Vagina (tissue), 2 donors: ENCODE results near the gene NIF3L1.

Experiments
- CTCF ChIP-seq, 3 experiments: fragments of 450-650 bp in 2 of 3; fragments of 200-600 bp in 1 of 3; sonication (generic) in 1 of 3; IDR thresholded peaks; one replicate each; pipeline ENCODE4 v1.5.1; 2017 to 2019; ENCODE audit warnings: antibody characterized with exemption in 3 of 3, mild to moderate bottlenecking in 2 of 3, moderate library complexity in 2 of 3
- POLR2A ChIP-seq, 2 donors: fragments of 450-650 bp; IDR thresholded peaks; one replicate each; pipeline ENCODE4 v1.6.1; 2017; ENCODE audit warnings: antibody characterized with exemption in 2 of 2, mild to moderate bottlenecking in 2 of 2, moderate library complexity in 2 of 2

- no peak for TF ChIP-seq CTCF (IDR thresholded peaks at IDR 0.05)
- no peak for TF ChIP-seq POLR2A (IDR thresholded peaks at IDR 0.05)
Observed at GRCh38 chr2:200851398-200852248, 37.5 kb upstream of the NIF3L1 start.
